Transverse colon (tissue), 4 donors: ENCODE data around the gene OTUB2. TPM values are rescaled to one million over a fixed set of nuclear protein-coding genes. Genes with fewer than 3 reads are reported as not detected.

ENCODE experiments used
- DNase-seq: peaks from one replicate; pipeline ENCODE4 v3.0.0-alpha.2; 2019
- H3K27ac ChIP-seq, 4 donors: fragments of 200-600 bp; sonication (generic); 2 replicates each; pipeline ENCODE4 v1.5.1; 2016 to 2018; ENCODE audit warnings: inconsistent platforms in 4 of 4
- H3K27me3 ChIP-seq: fragments of 200-600 bp; sonication (generic); 2 replicates; pipeline ENCODE4 v1.5.1; 2017; ENCODE audit warnings: inconsistent platforms
- H3K36me3 ChIP-seq, 4 donors: fragments of 200-600 bp; sonication (generic); 2 replicates each; pipeline ENCODE4 v1.5.1; 2017 to 2019; ENCODE audit warnings: inconsistent platforms in 4 of 4
- H3K4me1 ChIP-seq, 4 donors: fragments of 200-600 bp; sonication (generic); 2 replicates each; pipeline ENCODE4 v1.5.1; 2017 to 2020; ENCODE audit warnings: inconsistent platforms in 4 of 4
- H3K4me3 ChIP-seq, 4 donors: fragments of 200-600 bp; sonication (generic); 1 replicate in 1 of 4; 2 replicates in 3 of 4; pipeline versions ENCODE4 v1.5.1 to v1.6.1; 2017 to 2019; ENCODE audit warnings: inconsistent platforms in 4 of 4
- H3K9me3 ChIP-seq, 2 donors: fragments of 200-600 bp; sonication (generic); 2 replicates each; pipeline ENCODE4 v1.5.1; 2017 to 2019; ENCODE audit warnings: inconsistent platforms in 2 of 2
- CTCF ChIP-seq, 5 experiments: fragments of 200-600 bp in 3 of 5; fragments of 450-650 bp in 2 of 5; sonication (generic) in 3 of 5; IDR thresholded peaks; 1 replicate in 2 of 5; 2 replicates in 3 of 5; pipeline ENCODE4 v1.5.1; 2016 to 2017; ENCODE audit warnings: antibody characterized with exemption in 5 of 5, inconsistent platforms in 3 of 5, mild to moderate bottlenecking in 2 of 5, moderate library complexity in 1 of 5
- EP300 ChIP-seq: sonication (generic); formaldehyde crosslinking; IDR thresholded peaks from one replicate; pipeline ENCODE4 v1.6.1; 2017; ENCODE audit warnings: antibody characterized with exemption, low read depth
- POLR2A ChIP-seq: fragments of 450-650 bp; IDR thresholded peaks from one replicate; pipeline ENCODE4 v1.6.1; 2016; ENCODE audit warnings: antibody characterized with exemption, mild to moderate bottlenecking, moderate library complexity
- POLR2AphosphoS5 ChIP-seq, 3 donors: sonication (generic); formaldehyde crosslinking; IDR thresholded peaks; one replicate each; pipeline ENCODE4 v1.6.1; 2016; ENCODE audit warnings: antibody characterized with exemption in 3 of 3
- WGBS, 2 donors: methylation state at CpG; one replicate each; pipeline ENCODE4 v1.1.5; 2018; ENCODE audit warnings: low coverage in 1 of 2; 5-methylcytosine and 5-hydroxymethylcytosine counted together
- in situ Hi-C, 4 donors: fragments of 200-750 bp; cut with MboI; loops; one replicate each; pipeline versions ENCODE4 v1.15.0 to v1.15.1; 2017; ENCODE audit warnings: low sequenced_read_pairs in 3 of 4, low pct_ligation_motif_present in 1 of 4, low pct_unique_long_range_greater_than_20kb in 1 of 4
- intact Hi-C: fragments of 100-400 bp; cut with DNase I; formaldehyde crosslinking; loops from one replicate; pipeline ENCODE4 v1.15.1; 2023; ENCODE audit warnings: low total_unique reads
- total RNA-seq, 4 donors: library from RNA; depleted of rRNA; stranded (reverse); fragments of >200 nt; gene quantifications; one replicate each; pipeline ENCODE4 v1.1.0, GENCODE V29; 2016

The OTUB2 gene
- total RNA-seq, 4 donors from 2014 or later: 2.6 to 2.7 TPM; not detected in 2

GRCh38 chr14:94026889-94027469, 839 bp downstream of the OTUB2 start:
- Histone ChIP-seq H3K9me3 (no peaks in the 10 kb centered on the region), H3K4me1 (peaks cover 0 to 21% (median 13%) of the 10 kb centered on the region in 4 donors), H3K27me3 (no peaks in the 10 kb centered on the region), H3K4me3 (peak overlapping the region; percentile 50 to 79 (median 73)), H3K36me3 (no peaks in the 10 kb centered on the region), H3K27ac (peak overlapping the region in 2 of 4 donors; percentile 46 to 62)
- DNase-seq: no peak
- in situ Hi-C loops (no loop called here), intact Hi-C loops (no loop called here)
- TF ChIP-seq EP300 (no peak), POLR2A (no peak), CTCF (IDR thresholded peaks at IDR 0.05) (no peak), POLR2AphosphoS5 (IDR thresholded peaks at IDR 0.05) (no peak)
- 41% methylated on average over 16 of the region's 17 CpGs; no CpG with 5 or more reads in 1 of the 2 donors for WGBS, 2 donors

- 88% methylated on average over 13 of the region's 14 CpGs; no CpG with 5 or more reads in 1 of the 2 donors for WGBS, 2 donors
- Histone ChIP-seq H3K36me3 (no peaks in the 10 kb centered on the region), H3K4me1 (peaks cover 0 to 21% (median 13%) of the 10 kb centered on the region in 4 donors), H3K27me3 (no peaks in the 10 kb centered on the region), H3K4me3 (no peak overlapping the region), H3K9me3 (no peaks in the 10 kb centered on the region), H3K27ac (no peak overlapping the region)
- TF ChIP-seq CTCF (IDR thresholded peaks at IDR 0.05) (no peak), POLR2AphosphoS5 (IDR thresholded peaks at IDR 0.05) (no peak), POLR2A (no peak)
- in situ Hi-C loops (no loop called here), intact Hi-C loops (no loop called here)
- DNase-seq: no peak
Observed at GRCh38 chr14:94027566-94028449, 1.7 kb downstream of the OTUB2 start.

- no peak for DNase-seq
- no peaks in the 10 kb centered on the region for H3K36me3 ChIP-seq
- no peak overlapping the region for H3K4me3 ChIP-seq
- TF ChIP-seq POLR2AphosphoS5 (IDR thresholded peaks at IDR 0.05) (no peak), POLR2A (no peak)
- intact Hi-C loops: no loop called here
- in situ Hi-C loops: no loop called here
- no peaks in the 10 kb centered on the region for H3K27me3 ChIP-seq
- peaks cover 0 to 21% (median 13%) of the 10 kb centered on the region in 4 donors for H3K4me1 ChIP-seq
- no peaks in the 10 kb centered on the region for H3K9me3 ChIP-seq
- 56 to 80% methylated on average over 3 to 4 of the region's 4 CpGs for WGBS, 2 donors
- no peak overlapping the region for H3K27ac ChIP-seq
Observed at GRCh38 chr14:94028450-94028826, 2.3 kb downstream of the OTUB2 start.

- in situ Hi-C loops: no loop called here
- Histone ChIP-seq H3K36me3 (no peaks in the 10 kb centered on the region), H3K27me3 (no peaks in the 10 kb centered on the region), H3K4me3 (no peak overlapping the region), H3K4me1 (peaks cover 0 to 21% (median 13%) of the 10 kb centered on the region in 4 donors), H3K9me3 (no peaks in the 10 kb centered on the region), H3K27ac (no peak overlapping the region)
- 47 to 53% methylated on average over 4 of the region's 4 CpGs for WGBS, 2 donors
- no peak for DNase-seq
- intact Hi-C loops: no loop called here
- TF ChIP-seq POLR2AphosphoS5 (IDR thresholded peaks at IDR 0.05): no peak
- no peak for TF ChIP-seq POLR2A
- TF ChIP-seq EP300: no peak
Observed at GRCh38 chr14:94029265-94029664, 3.1 kb downstream of the OTUB2 start.

GRCh38 chr14:94029671-94030203, 3.6 kb downstream of the OTUB2 start:
- Histone ChIP-seq H3K27me3 (no peaks in the 10 kb centered on the region), H3K4me1 (peaks cover 0 to 21% (median 13%) of the 10 kb centered on the region in 4 donors), H3K9me3 (no peaks in the 10 kb centered on the region), H3K27ac (no peak overlapping the region), H3K36me3 (no peaks in the 10 kb centered on the region), H3K4me3 (no peak overlapping the region)
- intact Hi-C loops: no loop called here
- WGBS, 2 donors: 70 to 88% methylated on average over 4 to 7 of the region's 7 CpGs
- in situ Hi-C loops: loop anchor here in 2 of 4 donors (10.0 kb wide), 1 partner anchor 105 kb away; no protein-coding TSS in a partner anchor
- TF ChIP-seq EP300: no peak
- no peak for TF ChIP-seq CTCF (IDR thresholded peaks at IDR 0.05)
- no peak for TF ChIP-seq POLR2A
- no peak for TF ChIP-seq POLR2AphosphoS5 (IDR thresholded peaks at IDR 0.05)
- no peak for DNase-seq
